GM18520 (cell line): Measurements from ENCODE around the gene LRRFIP1.

Experiments used
- ATAC-seq: cut with Tn5 transposase; IDR thresholded peaks from one replicate; pipeline ENCODE4 v1.9.1; 2021; ENCODE audit not compliant: unreplicated experiment

The LRRFIP1 gene

GRCh38 chr2:237638176-237638575, 10.8 kb downstream of the LRRFIP1 start:
- no peak for ATAC-seq

GRCh38 chr2:237639052-237639835, 11.9 kb downstream of the LRRFIP1 start:
- no peak for ATAC-seq

- ATAC-seq = no peak
These were observed 12.4 kb downstream of the LRRFIP1 start for GRCh38 chr2:237639836-237640220.

- ATAC-seq = no peak
These were observed 13.2 kb downstream of the LRRFIP1 start for GRCh38 chr2:237640493-237640998.

- ATAC-seq = no peak
These were observed 14.8 kb downstream of the LRRFIP1 start for GRCh38 chr2:237642038-237642734.

GRCh38 chr2:237643066-237643465, 15.7 kb downstream of the LRRFIP1 start:
- no peak for ATAC-seq

- no peak for ATAC-seq
These were observed 16.4 kb downstream of the LRRFIP1 start for GRCh38 chr2:237643582-237644380.

GRCh38 chr2:237644381-237644703, 17.0 kb downstream of the LRRFIP1 start:
- ATAC-seq = no peak

GRCh38 chr2:237645261-237645660, 17.9 kb downstream of the LRRFIP1 start:
- no peak for ATAC-seq

GRCh38 chr2:237647176-237648015, 20.0 kb downstream of the LRRFIP1 start:
- no peak for ATAC-seq

GRCh38 chr2:237648016-237648381, 20.6 kb downstream of the LRRFIP1 start:
- no peak for ATAC-seq

GRCh38 chr2:237649541-237650454, 22.4 kb downstream of the LRRFIP1 start:
- no peak for ATAC-seq

GRCh38 chr2:237650455-237650850, 23.1 kb downstream of the LRRFIP1 start:
- ATAC-seq = no peak

- no peak for ATAC-seq
These were observed 24.4 kb downstream of the LRRFIP1 start for GRCh38 chr2:237651761-237652160.

GRCh38 chr2:237652181-237652580, 24.8 kb downstream of the LRRFIP1 start:
- ATAC-seq = no peak

GRCh38 chr2:237652854-237653253, 25.5 kb downstream of the LRRFIP1 start:
- ATAC-seq = no peak

GRCh38 chr2:237653776-237654558, 26.6 kb downstream of the LRRFIP1 start:
- no peak for ATAC-seq

- ATAC-seq = no peak
These were observed 29.7 kb downstream of the LRRFIP1 start for GRCh38 chr2:237657063-237657462.

GRCh38 chr2:237660381-237660900, 33.1 kb downstream of the LRRFIP1 start:
- no peak for ATAC-seq
